Dendritic cell treated with granulocyte-macrophage colony-stimulating factor and Interleukin-4, amounts not matched to agents 40 ng/mL and 50 ng/mL, for 4 days (primary cell): ENCODE measurements around the gene CSF2.

Experiments
- H3K27ac Mint-ChIP-seq: one replicate; pipeline ENCODE4 v1.8.0; 2022; ENCODE audit warnings: mild to moderate bottlenecking, mixed read lengths
- H3K27me3 Mint-ChIP-seq: one replicate; pipeline ENCODE4 v1.8.0; 2022; ENCODE audit warnings: mild to moderate bottlenecking, mixed read lengths
- H3K36me3 Mint-ChIP-seq: one replicate; pipeline ENCODE4 v1.8.0; 2022; ENCODE audit warnings: low read depth, mixed read lengths
- H3K4me1 Mint-ChIP-seq: one replicate; pipeline ENCODE4 v1.8.0; 2022; ENCODE audit warnings: low read depth, mixed read lengths
- H3K4me3 Mint-ChIP-seq: one replicate; pipeline ENCODE4 v1.8.0; 2022; ENCODE audit warnings: mild to moderate bottlenecking, moderate library complexity, mixed read lengths
- H3K9me3 Mint-ChIP-seq: one replicate; pipeline ENCODE4 v1.8.0; 2022; ENCODE audit warnings: mixed read lengths
- intact Hi-C: fragments of 100-400 bp; cut with micrococcal nuclease; formaldehyde crosslinking; loops from one replicate; pipeline ENCODE4 v1.15.0; 2022

CSF2 gene

DNA sequence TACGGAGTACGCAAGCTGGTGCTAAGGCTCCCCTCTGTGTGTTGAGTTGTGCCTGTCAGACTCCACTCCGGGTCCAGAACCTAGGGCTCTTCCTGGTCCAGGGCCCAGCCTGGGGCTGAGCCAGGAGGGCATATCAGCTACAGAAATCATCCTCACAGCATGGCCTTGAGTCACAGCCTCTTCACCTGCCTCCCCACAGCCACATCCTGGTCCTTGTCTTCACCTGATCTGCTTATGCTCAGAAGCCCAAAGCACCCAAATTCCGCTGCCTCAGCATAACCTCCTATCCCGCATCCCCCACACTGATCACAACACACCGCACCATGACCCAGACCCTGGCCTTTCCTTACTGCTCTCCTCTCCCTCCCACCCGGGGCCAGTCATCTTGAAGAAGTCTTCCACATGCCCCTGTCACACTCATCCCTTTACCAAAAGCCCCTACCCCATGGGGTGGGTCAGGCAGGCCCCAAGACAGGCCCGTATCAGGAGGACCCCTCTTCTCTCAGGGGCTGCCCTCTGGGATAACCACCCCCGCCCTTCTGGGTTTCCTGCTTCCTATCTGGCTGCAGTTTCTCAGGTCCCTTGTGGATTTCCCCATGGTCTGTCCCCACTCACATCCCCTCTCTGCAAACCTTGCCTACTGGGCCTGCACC is 14.4 kb upstream of the CSF2 start:
- H3K4me3 Mint-ChIP-seq, result no peak overlapping the region
- peaks cover 31% of the 10 kb centered on the region for H3K27me3 Mint-ChIP-seq
- H3K27ac Mint-ChIP-seq, result no peak overlapping the region
- no peaks in the 10 kb centered on the region for H3K36me3 Mint-ChIP-seq
- intact Hi-C loops, result no loop called here
- no peaks in the 10 kb centered on the region for H3K4me1 Mint-ChIP-seq
- no peaks in the 10 kb centered on the region for H3K9me3 Mint-ChIP-seq

DNA sequence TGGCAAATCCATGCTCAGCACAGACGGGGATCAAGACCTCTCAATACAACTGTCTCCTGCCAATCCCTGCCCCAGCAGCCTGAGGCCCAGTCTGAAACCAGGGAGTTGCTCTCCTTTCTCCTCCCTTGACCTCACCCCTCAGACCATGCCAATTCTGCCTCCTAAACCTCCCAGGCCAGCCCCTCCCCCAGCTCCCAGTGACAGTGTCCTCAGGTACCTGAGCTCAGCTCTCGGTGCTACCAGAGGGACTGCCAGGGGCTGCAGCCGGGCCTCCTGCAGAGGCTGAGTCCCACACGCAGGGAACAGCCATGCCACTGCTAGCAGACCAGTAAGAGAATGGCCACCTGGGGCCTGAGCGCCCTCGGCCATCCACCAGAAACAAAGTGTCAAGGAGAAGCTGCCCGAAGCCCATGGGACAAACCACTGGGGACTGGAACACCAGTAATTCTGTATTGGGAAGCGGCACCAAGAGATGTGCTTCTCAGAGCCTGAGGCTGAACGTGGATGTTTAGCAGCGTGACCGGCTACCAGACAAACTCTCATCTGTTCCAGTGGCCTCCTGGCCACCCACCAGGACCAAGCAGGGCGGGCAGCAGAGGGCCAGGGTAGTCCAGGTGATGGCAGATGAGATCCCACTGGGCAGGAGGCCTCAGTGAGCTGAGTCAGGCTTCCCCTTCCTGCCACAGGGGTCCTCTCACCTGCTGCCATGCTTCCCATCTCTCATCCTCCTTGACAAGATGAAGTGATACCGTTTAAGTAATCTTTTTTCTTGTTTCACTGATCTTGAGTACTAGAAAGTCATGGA is 13.7 kb upstream of the CSF2 start:
- Mint-ChIP-seq H3K27me3 (peaks cover 29% of the 10 kb centered on the region), H3K27ac (no peak overlapping the region), H3K4me1 (no peaks in the 10 kb centered on the region), H3K36me3 (no peaks in the 10 kb centered on the region), H3K4me3 (no peak overlapping the region), H3K9me3 (no peaks in the 10 kb centered on the region)
- intact Hi-C loops, result loop anchor here (10.0 kb wide), 1 partner anchor 175 kb away; no protein-coding TSS in a partner anchor

DNA sequence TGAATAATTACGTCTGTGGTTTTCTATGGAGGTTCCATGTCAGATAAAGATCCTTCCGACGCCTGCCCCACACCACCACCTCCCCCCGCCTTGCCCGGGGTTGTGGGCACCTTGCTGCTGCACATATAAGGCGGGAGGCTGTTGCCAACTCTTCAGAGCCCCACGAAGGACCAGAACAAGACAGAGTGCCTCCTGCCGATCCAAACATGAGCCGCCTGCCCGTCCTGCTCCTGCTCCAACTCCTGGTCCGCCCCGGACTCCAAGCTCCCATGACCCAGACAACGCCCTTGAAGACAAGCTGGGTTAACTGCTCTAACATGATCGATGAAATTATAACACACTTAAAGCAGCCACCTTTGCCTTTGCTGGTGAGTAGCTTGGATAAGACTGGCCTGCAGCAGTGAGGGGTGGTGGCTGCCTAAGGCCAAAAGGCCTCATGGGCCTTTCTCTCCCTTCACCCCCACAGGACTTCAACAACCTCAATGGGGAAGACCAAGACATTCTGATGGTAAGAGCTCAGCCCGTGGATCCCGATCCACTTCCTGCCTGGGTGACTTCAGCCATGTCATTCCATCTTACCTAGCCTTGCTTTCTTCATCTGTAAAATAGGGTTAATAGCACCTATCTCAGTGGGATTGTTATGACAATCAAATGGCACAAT is 13.0 kb upstream of the CSF2 start, which contains the start of gene IL3:
Gene IL3 (plus strand): TSS at position 155 of the 661 bp plus-strand sequence. CDS start 52 bp downstream, at position 207.
- H3K27ac Mint-ChIP-seq, result no peak within 1 kb of the TSS

GRCh38 chr5:132063090-132063911 is 10.3 kb upstream of the CSF2 start:
- H3K36me3 Mint-ChIP-seq, result no peaks in the 10 kb centered on the region
- H3K9me3 Mint-ChIP-seq, result no peaks in the 10 kb centered on the region
- no peak overlapping the region for H3K27ac Mint-ChIP-seq
- no peaks in the 10 kb centered on the region for H3K4me1 Mint-ChIP-seq
- H3K4me3 Mint-ChIP-seq, result no peak overlapping the region
- H3K27me3 Mint-ChIP-seq, result peaks cover 44% of the 10 kb centered on the region
- intact Hi-C loops, result loop anchor here (1.0 to 10.0 kb wide), 2 partner anchors 172 to 474 kb away; no protein-coding TSS in a partner anchor

More for the DNA sequence above, 13.0 kb upstream of the CSF2 start, which contains the start of gene IL3:
- intact Hi-C loops, result loop anchor here (10.0 kb wide), 1 partner anchor 174 kb away; no protein-coding TSS in a partner anchor
- H3K4me3 Mint-ChIP-seq, result no peak within 1 kb of the TSS
- H3K27me3 Mint-ChIP-seq, result peaks cover 30% of the 10 kb centered on the region
- H3K36me3 Mint-ChIP-seq, result no peaks in the 10 kb centered on the region
- no peaks in the 10 kb centered on the region for H3K9me3 Mint-ChIP-seq
- no peaks in the 10 kb centered on the region for H3K4me1 Mint-ChIP-seq

DNA sequence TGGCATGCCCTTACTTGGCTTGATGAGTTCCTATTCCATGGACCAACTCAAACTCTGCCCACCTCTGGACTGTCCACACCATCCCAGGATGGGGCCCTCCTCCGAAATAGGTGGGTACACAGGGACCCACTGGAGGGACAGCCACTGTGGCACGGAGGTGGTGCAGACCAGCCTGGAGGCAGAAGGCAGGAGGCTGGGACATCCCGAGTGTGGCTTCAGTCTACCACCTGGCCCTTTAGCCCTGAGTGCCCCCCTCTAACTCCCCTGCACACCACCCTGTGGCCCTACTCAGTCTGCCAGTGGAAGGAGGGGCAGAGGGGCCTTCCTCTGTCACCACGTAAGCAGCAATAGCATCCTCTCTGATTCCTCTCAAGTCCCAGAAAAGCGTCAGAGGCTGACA is 9.4 kb upstream of the CSF2 start:
- peaks cover 53% of the 10 kb centered on the region for H3K27me3 Mint-ChIP-seq
- H3K36me3 Mint-ChIP-seq, result no peaks in the 10 kb centered on the region
- H3K4me1 Mint-ChIP-seq, result peaks cover 4% of the 10 kb centered on the region
- H3K27ac Mint-ChIP-seq, result no peak overlapping the region
- intact Hi-C loops, result loop anchor here (2.0 to 10.0 kb wide), 2 partner anchors 71 to 171 kb away; no protein-coding TSS in a partner anchor
- H3K4me3 Mint-ChIP-seq, result no peak overlapping the region
- H3K9me3 Mint-ChIP-seq, result no peaks in the 10 kb centered on the region

GRCh38 chr5:132064738-132065331 is 8.8 kb upstream of the CSF2 start:
- H3K4me3 Mint-ChIP-seq, result no peak overlapping the region
- no peak overlapping the region for H3K27ac Mint-ChIP-seq
- intact Hi-C loops, result loop anchor here (2.0 to 10.0 kb wide), 2 partner anchors 70 to 170 kb away; no protein-coding TSS in a partner anchor
- H3K4me1 Mint-ChIP-seq, result peaks cover 11% of the 10 kb centered on the region
- H3K36me3 Mint-ChIP-seq, result no peaks in the 10 kb centered on the region
- no peaks in the 10 kb centered on the region for H3K9me3 Mint-ChIP-seq
- H3K27me3 Mint-ChIP-seq, result peaks cover 60% of the 10 kb centered on the region

GRCh38 chr5:132065351-132065937 is 8.1 kb upstream of the CSF2 start:
- no peak overlapping the region for H3K4me3 Mint-ChIP-seq
- H3K4me1 Mint-ChIP-seq, result peaks cover 15% of the 10 kb centered on the region
- intact Hi-C loops, result loop anchor here (2.0 to 10.0 kb wide), 2 partner anchors 69 to 169 kb away; no protein-coding TSS in a partner anchor
- H3K9me3 Mint-ChIP-seq, result no peaks in the 10 kb centered on the region
- peaks cover 64% of the 10 kb centered on the region for H3K27me3 Mint-ChIP-seq
- H3K27ac Mint-ChIP-seq, result no peak overlapping the region
- H3K36me3 Mint-ChIP-seq, result no peaks in the 10 kb centered on the region

DNA sequence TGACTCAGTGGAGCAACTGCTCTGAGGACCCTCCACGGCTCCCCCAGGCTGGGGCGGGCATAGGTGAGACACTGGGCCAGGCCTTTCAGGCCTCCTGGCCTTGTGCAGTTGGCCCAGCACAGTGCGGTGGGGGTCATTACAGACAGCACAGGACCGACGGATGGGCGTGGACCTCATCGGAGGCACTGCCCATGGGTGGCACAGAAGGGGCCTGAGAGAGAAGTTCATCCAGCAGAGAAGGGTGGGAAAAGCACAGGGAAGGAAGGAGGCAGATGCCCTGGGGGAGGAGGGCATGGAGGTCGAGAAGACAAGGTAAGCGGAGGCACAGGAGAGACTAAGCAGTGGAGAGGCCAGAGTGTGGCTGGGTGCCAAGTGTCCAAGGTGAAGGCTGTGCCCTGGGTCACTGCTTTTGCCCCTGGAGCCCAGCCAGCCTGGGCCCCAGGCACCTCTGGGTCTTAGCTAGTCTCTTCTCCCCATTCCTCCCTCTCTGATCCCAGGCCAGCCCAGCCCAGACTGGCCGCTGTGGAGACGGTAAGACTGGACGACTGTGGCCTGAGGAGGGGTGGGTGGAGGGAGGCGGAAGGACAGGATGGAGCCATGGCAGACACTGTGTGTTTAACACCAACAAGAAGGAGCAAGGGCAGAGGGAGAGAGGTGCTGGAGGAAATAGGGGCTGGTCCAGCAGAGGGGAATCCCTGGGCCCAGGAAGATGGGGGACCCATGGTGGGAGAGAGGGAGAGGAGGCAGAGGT is 7.5 kb upstream of the CSF2 start:
- no peak overlapping the region for H3K27ac Mint-ChIP-seq
- intact Hi-C loops, result loop anchor here (2.0 to 10.0 kb wide), 2 partner anchors 69 to 169 kb away; no protein-coding TSS in a partner anchor
- H3K4me3 Mint-ChIP-seq, result no peak overlapping the region
- H3K4me1 Mint-ChIP-seq, result peaks cover 22% of the 10 kb centered on the region
- no peaks in the 10 kb centered on the region for H3K9me3 Mint-ChIP-seq
- H3K36me3 Mint-ChIP-seq, result no peaks in the 10 kb centered on the region
- H3K27me3 Mint-ChIP-seq, result peaks cover 68% of the 10 kb centered on the region

DNA sequence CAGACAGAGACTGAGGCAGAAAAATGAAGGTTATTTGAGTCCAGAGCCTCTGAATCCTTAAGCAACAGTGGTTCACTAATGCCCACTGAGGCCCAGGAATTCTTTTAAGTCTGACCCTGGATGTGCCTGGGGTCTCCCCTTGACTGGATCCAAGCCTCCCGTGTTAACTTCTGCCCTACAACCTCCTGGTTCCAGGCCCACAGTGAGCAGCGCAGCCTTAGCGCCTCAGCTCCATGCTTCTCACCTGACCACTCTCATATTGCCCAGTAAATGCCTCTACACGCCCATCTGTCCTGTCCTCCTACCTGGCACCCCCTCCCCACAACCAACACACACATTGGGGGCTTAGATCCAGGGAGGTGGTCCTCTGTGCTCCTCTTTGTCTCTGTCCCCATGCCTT is 6.7 kb upstream of the CSF2 start:
- intact Hi-C loops, result loop anchor here (10.0 kb wide), 1 partner anchor 168 kb away; no protein-coding TSS in a partner anchor
- Mint-ChIP-seq H3K27me3 (peaks cover 72% of the 10 kb centered on the region), H3K4me1 (peaks cover 28% of the 10 kb centered on the region), H3K27ac (no peak overlapping the region), H3K9me3 (no peaks in the 10 kb centered on the region), H3K4me3 (no peak overlapping the region), H3K36me3 (no peaks in the 10 kb centered on the region)

DNA sequence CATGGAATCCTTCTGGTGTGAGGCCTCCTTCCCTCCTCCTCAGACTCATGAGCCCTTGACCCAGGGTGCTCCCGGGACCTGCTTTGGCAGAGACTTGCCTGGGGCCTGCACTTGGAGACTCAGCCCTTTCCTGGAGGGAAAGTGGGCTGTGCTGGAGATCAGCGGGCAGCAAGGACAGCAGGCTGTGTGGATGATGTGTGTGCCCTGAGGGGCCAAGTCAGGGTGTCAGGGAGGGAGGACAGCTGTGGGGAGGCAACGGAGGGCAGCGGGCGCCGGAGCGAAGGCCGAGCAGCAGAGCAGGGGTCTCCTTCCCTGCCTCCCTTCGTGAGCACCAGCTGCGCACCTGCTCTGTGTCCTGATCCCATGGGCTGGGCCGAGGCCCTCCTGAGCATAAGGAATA is 6.1 kb upstream of the CSF2 start:
- H3K9me3 Mint-ChIP-seq, result no peaks in the 10 kb centered on the region
- no peak overlapping the region for H3K27ac Mint-ChIP-seq
- H3K4me3 Mint-ChIP-seq, result no peak overlapping the region
- intact Hi-C loops, result loop anchor here (10.0 kb wide), 1 partner anchor 167 kb away; no protein-coding TSS in a partner anchor
- peaks cover 28% of the 10 kb centered on the region for H3K4me1 Mint-ChIP-seq
- no peaks in the 10 kb centered on the region for H3K36me3 Mint-ChIP-seq
- peaks cover 78% of the 10 kb centered on the region for H3K27me3 Mint-ChIP-seq

GRCh38 chr5:132067941-132068808 is 5.4 kb upstream of the CSF2 start:
- no peak overlapping the region for H3K4me3 Mint-ChIP-seq
- H3K27me3 Mint-ChIP-seq, result peaks cover 86% of the 10 kb centered on the region
- intact Hi-C loops, result loop anchor here (10.0 kb wide), 1 partner anchor 167 kb away; no protein-coding TSS in a partner anchor
- H3K4me1 Mint-ChIP-seq, result peaks cover 28% of the 10 kb centered on the region
- H3K27ac Mint-ChIP-seq, result no peak overlapping the region
- no peaks in the 10 kb centered on the region for H3K9me3 Mint-ChIP-seq
- no peaks in the 10 kb centered on the region for H3K36me3 Mint-ChIP-seq
